ENCODE data around the gene INTS3.
"Not testable (repeated sequence)": the region's sequence is repeated elsewhere in the genome, so short reads cannot be mapped to it uniquely, and the experiment has no call there.

Gene INTS3

DNA sequence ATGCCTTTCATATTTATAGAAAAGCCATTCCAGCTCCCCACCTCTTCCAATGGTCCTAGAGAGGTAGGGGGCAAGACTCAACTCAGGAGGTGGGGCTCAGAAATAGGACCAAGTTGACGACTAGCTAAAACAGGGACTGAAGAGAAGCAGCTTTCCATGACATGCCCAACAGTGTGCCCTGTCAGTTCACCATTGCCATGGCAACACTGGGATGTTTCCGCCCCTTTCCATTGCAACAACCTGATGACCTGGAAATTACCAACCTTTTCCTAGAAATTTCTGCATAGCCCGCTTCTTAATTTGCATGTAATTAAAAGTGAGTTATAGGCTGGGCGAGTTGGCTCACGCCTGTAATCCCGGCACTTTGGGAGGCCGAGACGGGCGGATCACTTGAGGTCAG lies 22.4 kb upstream of the INTS3 start:
- DNase-seq = no peak

DNA sequence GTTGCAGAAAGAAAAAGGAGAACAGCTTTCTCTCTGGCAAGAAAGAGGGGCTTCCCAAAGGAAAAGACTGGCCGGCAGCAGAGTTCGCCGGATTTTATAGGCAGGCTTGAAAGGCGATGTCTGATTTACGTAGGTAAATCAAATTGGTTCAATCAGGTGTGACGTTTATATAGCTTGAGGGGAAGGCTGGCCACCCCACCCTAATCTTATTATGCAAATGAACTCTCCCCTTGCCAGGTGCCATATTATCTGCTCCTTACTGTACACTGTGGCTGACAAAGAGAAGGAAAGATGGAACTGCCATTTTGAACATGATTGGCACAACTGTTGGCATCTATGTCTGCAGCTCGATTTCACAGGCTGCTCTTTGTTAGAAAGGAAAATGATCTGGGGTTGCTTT lies 16.8 kb upstream of the INTS3 start:
- DNase-seq = no peak

DNA sequence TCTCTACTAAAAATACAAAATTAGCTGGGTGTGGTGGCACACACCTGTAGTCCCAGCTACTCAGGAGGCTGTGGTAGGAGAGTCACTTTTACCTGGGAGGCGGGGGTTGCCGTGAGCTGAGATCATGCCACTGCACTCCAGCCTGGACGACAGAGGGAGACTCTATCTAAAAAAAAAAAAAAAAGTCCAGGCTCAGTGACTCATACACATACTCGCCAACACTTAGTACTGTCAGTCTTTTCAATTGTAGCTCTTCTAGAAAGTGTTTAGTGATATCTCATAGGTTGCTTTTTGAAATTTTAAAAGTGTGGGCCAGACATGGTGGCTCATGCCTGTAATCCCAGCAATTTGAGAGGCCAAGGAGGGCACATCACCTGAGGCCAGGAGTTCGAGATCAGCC lies 11.6 kb upstream of the INTS3 start:
- not testable (repeated sequence) for DNase-seq

DNA sequence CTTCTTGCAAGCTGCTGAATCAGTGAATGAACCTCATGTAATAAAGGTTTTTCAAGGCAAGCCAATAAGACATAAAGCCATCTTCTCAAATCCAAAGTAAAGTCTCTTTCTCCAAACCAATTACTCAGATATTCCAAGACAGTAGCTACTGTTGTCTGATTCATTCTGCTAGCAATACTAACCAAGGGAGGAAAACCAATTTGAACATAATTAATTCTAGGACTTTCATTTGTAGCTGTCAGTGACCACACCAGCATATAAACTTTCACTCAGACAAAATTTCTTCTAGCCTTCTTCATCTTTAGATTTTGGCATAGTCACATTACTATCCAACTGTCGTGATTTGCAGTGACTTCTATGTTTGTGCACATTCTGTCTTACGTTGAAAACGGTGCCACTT lies 10.5 kb upstream of the INTS3 start:
- DNase-seq = no peak

DNA sequence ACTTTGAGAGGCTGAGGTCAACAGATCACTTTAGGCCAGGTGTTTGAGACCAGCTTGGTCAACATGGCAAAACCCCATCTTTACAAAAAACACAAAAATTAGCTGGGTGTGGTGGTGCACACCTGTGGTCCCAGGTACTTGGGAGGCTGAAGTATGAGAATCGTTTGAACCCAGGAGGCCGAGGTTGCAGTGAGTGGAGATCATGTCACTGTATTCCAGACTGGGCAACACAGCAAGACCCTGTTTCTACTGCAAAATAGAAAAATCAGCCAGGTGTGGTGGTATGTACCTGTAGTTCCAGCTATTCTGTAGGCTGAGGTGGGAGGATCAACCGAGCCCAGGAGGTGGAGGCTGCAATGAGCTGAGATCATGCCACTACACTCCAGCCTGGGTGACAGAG lies 4.2 kb upstream of the INTS3 start:
- DNase-seq = no peak

DNA sequence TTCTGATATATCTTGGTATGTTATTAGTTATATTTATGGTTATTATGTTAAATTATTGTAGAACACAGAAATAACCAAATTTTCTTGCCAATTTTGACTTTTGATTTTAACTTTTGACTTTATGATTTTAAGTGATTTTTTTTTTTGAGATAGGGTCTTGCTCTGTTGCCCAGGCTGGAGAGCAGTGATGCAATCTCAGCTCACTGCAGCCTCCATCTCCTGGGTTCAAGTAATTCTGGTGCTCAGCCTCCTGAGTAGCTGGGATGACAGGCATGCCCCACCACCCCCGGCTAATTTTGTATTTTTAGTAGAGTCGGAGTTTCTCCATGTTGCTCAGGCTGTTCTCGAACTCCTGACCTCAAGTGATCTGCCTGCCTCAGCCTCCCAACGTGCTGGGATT lies 3.2 kb upstream of the INTS3 start:
- not testable (repeated sequence) for DNase-seq

DNA sequence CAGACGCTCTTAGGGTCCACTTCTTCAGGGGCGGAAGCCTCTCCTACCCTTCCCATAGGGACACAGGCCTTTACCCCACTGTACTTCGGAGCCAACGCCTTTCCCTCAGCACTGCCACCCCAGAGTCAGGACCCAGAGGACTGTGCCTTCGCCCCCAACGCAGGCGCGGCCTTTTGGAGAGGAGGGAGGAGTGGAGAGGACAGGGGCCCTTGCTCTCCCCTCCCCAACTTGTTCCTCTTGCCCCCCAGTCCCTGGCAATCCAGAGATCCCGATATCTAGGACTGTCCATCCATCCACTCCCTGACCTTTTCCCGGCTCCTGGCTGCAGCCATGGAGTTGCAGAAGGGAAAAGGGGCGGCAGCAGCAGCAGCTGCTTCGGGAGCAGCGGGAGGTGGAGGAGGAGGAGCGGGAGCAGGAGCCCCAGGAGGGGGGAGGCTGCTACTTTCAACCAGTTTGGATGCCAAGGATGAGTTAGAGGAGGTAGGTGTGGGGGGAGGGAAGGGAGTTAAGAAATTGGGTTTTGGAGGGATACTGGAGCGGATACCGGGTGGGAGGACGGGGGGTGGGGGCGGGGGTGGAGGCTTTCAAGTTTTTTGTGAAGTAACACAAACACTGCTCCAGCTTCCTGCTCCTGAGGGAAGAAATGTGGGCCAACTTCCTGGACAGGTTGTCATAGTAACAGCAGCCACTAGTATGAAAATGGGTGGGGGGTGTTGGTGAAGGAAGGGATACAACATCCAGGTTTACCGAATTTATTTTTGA lies 636 bp downstream of the INTS3 start:
- DNase-seq = peak in 29 of 58 donors; percentile 8 to 61 (median 29)

DNA sequence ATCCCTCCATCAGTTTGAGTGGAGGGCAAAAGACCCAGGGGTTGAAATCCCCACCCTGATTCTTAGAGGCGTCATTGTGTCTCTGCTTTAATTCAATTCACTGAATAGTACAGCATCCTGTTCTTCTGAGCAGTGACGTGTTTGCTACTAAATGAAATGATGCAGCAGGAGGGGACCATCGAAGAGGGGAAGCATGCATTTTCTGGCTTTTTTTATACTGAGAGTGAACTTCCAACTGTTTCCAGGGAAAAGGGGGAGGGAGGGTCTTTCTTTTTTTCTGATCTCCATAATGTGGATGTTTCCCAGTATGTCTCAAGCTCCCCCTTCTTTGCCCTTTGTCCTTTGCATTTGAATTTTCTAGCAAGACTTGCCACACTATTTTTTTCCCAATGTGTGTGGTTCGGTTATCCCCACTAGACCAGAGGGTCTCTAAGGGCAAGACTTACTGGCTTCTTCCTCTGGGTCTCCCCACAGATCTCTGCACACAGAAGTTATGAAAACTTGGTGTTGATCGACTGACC lies 2.7 kb downstream of the INTS3 start:
- no peak for DNase-seq

DNA sequence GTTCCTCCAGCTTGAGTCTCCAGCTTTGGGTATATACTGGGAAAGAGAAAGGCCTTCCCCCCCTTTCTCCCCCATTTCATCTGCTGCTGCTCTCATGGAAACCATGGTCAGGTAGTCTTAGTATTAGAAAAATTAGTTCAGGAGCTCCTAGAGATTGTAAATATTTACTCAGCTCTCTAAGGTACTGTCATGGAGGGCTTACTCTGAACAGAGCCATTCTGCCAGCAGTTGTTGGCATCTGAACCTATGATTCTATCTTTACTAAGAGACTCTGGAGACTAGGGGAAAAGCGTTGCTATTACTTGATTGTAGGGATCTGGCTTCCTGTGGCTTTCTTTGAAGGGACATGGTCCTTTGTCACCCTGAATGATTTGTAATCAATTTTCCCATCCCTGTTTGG lies 6.1 kb downstream of the INTS3 start:
- DNase-seq = no peak

DNA sequence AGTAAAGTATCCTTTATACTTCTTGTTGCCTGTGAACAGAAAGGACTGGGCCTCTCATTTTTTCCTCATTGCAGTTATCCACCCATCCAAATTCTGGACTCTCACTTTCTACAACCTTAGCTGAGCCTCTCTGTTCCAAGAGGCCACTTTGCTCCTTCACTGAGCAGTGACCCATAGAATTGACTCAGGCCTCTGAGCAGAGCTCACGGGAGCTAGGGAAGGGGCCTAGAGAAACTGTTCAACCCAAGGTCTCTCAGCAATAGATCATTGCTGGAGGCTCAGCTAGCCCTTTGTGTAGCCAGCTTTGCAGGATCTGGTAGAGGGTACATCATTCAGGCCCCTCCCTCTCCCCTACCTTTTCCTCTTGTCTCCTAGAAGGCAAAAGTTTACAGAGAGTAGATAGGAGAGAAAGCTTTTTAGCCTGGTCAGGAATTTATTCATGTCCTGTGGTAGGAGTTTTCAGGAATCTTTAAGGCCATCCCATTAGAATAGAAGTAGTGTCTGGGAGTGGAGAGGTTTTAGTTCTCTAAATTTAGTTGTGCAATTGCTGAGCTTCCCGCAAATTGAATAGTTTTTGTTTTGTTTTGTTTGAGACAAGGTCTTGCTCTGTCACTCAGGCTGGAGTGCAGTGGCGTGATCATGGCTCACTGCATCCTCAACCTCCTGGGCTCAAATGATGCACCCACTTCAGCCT lies 6.7 kb downstream of the INTS3 start:
- no peak for DNase-seq

DNA sequence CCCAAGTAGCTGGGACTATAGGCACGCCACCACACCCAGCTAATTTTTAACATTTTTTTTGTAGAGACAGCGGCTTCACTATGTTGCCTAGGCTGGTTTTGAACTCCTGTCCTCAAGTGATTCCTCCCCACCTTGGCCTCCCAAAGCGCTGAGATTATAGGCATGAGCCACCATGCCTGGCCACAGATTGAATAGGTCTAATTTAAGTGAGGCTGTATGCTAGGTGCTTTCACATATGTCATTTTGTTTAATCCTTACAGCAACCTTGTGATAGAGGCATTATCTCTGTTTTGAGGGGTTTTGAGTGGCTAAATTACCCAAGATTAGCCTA lies 7.2 kb downstream of the INTS3 start:
- no peak for DNase-seq

DNA sequence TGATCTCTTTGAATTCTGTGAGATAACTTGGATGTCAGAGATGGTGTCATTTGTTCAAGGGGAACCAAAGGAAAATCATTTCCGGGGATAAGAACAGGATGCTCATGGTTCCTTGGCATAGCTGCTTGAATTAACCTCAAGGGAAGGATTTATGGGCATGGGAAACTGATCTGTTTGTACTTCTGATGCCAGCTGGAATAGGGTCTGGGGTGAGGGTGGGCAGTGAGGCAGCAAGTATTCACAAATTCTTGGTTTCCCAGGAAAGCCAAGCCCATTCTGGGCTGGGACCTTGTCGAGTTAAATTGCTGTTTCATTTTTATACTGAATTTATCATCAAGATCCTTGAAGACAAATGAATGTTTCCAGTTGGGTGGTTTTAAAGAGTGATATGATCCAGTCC lies 14.1 kb downstream of the INTS3 start:
- DNase-seq = no peak

DNA sequence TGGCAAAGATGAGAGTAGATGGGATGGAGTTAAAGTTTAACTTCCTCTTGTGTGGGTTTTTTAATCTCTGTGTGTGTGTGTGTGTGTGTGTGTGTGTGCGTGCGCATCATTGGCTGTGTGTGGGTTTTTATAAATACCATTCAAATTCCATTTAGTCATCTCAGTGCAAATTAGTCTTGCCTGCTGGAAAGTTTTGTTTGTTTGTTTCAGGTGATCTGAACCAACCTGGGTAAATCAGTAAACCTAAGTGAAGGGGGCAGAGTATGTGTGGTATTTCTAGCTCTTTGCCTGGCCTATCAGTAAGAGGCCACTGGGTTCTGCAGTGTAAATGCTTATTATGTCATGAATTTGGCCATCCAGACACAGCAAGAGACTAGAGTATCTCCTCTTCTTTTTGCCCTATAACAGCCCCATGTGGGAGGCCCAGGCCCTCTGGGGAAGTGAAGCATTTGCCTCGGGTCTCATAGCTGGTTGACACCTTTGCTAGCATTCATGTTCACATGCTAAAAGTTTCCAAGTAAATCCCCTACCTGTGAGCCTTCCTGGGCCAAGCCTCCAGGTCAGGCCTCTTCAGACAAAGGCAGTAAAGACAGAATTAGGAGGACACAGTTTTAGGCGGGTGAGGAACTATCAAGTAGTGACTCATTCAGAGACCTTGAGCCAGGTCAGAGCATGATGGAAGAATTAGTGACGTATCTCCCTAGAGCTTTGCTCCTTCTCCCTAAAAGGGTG lies 14.7 kb downstream of the INTS3 start:
- no peak for DNase-seq

DNA sequence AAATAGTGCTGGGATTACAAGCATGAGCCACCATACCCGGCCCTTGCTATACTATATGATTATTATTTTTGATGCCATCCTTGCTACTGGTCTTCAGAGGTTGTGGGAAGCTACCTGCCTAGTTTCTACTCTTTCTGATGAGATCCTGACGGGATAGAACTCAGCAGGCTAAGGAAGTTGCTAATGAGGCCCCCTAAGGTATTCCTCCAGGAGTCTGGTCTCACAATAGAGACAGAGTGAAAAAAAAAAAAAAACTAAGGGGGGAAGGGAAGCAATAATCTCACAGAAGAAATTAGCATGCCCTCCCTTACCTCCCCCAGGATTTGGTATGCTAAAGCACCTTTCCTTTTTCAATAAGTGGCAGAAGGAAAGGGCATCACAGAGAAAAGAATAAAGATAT lies 17.6 kb downstream of the INTS3 start:
- DNase-seq = no peak

DNA sequence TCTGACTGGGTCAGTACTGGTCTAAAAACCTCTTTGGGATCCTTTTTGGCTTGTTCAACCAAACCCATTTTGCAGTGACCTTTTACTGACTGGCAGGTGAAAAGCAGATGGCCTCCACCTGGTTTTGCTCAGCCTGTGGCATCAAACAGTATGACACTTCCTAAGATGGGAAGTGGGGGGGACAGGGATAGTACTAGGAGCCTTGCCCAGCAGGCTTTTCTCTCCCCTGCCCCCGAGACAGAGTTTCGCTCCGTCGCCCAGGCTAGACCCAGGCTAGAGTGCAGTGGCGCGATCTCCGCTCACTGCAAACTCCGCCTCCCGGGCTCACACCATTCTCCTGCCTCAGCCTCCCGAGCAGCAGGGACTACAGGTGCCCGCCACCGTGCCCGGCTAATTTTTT lies 18.3 kb downstream of the INTS3 start:
- no peak for DNase-seq

DNA sequence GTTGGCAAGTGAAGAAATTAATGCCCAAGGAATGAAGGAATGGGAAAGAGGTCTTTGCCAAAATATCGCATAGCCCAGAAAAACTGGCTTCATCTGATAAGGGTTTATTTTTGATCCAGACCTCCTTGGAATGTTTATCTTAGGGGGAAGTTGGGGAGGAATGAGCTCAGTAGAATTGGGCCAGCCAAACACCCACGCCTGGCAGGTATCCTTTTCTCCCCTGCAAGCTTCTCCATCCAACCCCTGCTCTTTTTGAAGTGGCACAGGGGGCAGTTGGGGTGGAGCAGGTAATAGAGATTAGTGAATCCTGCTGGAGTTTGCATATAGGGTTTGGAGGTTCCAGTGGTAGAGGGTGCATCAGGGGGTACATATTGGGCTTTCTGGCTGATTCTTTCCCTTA lies 21.1 kb downstream of the INTS3 start:
- no peak for DNase-seq

DNA sequence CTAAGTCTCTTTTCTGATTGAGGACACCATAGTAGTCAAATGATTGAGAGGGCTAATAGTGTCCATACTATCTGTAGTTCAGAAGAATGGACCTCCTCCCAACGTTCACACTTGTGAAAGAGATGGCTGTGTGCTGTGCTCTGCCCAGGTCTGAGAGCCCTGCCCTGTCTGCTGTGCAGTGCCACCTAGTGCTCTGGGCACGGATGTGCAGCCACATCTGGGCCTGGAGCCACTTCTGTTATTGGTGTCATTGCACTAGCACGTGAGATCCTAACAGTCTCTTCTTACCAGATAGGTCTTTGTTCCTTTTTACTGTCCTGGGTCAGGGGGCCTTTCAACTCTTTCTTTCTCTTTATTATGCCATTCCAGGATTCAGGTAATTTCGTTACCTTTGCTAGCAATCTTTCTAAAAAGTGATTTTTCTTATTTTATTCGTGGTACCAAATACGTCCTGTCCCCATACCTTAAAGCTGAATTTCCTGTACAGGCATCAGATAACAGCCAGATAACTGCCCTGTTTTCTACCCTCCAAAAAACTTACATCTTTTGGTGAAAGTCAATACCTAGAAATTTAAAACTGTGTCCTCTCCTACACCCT lies 21.7 kb downstream of the INTS3 start:
- DNase-seq = peak in 53 of 58 donors; percentile 8 to 82 (median 53)

DNA sequence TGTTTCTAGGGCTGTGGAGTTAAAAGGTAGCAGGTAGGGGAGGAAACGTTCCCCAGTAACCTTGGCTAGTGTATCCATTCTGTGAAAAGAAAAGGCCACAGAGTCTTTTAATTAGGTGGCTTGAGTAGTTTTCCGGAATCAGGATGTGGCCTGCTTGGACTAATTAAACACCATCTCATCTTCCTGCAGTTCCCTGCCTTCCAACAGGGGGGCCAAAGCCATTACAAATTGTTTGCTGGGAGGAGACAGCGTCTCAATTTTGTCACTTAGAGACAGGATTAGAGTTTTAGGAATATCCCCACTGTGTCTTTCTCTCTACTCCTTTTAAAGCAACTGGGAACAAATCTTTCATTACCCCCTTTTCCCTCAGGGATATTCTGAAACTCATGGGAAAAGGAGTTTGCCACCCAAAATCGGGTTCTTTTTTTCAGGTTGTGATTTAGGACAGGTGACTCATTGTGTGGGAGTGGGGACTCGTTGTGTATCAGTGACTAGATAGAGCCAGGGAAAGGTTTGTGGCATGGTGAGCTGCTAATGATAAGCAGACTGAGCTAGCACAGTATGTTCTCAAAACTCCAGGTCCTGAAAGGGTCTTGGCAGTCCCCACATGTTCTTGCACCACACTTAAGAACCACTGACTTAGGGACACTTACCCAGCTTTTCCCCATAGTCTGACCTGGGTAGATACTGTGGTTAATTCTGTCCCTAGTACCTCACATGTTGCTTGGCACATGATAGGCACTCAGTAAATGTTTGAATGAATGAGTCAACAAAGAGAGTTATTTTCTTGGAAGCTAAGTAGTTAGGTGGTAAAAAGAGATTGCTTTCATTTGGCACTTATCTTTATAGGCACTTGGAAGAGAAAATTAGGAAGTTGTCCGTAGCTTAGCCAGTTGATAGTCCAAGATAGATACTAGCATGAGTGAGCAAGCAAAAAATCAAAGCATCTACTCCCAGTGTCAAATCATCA lies 22.5 kb downstream of the INTS3 start:
- DNase-seq = peak in 1 of 58 donors; percentile 0

DNA sequence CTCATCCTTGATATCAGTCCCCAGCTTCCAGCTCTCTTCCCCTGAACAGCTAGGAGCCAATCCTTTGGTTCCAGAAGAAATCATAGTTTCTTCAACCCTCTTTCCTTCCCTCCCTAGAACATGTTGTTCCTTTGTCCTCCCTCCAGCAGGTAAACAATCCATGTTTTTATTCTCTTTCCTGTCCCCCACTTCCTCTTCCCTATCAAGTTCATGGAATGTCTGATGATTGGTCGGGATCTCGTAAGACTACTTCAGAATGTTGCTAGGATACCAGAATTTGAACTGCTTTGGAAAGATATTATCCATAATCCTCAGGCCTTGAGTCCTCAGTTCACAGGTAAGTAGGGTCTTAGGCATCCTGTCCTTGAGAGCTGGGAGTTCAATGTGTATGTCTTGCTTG lies 24.2 kb downstream of the INTS3 start:
- DNase-seq = no peak

DNA sequence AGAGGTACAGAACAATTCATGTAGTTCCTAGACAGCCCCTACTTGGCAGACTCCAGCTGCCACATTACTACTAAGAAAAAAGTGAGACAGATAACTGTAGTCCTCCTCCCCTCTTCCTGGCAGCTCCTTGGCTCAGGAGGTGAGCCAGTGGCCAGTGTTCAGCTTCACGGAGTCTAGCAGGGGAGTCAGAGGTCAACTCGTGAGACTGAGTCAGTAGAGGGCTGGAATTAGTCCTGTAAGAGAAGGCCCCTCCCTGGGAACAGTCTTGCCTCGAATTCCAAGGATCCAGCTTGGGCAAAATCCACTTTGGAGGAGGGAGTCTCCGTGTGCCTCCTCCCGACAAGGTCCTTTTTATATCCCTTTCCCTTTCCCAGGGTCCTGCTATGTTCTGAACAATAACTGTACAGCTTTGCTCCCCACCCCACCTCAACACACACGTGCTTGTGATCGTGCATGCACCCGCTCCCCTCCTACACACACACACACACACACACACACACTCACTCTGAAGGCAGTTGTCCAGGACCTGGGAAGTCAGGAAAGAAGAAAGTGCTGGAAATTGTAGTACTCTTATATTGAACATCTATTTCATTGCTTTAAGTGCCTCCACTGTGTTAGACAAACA lies 24.8 kb downstream of the INTS3 start:
- no peak for DNase-seq

Data from anterior cingulate cortex (tissue), 58 donors.